Brain pericyte (primary cell): ENCODE results near the gene SCN8A.

Experiments used
- DNase-seq: peaks from one replicate; pipeline ENCODE4 v3.0.0-alpha.2; 2012; ENCODE audit warnings: low read depth, low spot score

SCN8A gene

DNA sequence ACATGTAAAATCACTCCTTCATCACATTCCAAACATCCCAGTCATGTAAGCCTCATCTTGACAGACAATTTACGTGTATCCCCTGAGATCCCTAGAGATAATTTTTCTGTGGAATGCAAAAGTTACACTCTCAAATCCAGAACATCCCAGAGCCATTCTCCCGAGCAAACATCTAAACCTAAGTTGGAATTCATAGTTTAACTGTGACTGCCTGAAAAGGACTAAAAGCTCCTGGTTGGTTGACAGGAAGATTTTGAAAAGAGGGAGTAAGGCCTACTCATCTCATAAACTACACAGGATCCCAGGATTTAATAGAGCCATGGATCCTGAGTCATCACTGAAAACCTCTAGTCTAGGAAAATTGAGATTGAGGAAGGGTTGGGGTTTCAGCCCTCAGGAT is 123.6 kb downstream of the SCN8A start:
- no peak for DNase-seq

DNA sequence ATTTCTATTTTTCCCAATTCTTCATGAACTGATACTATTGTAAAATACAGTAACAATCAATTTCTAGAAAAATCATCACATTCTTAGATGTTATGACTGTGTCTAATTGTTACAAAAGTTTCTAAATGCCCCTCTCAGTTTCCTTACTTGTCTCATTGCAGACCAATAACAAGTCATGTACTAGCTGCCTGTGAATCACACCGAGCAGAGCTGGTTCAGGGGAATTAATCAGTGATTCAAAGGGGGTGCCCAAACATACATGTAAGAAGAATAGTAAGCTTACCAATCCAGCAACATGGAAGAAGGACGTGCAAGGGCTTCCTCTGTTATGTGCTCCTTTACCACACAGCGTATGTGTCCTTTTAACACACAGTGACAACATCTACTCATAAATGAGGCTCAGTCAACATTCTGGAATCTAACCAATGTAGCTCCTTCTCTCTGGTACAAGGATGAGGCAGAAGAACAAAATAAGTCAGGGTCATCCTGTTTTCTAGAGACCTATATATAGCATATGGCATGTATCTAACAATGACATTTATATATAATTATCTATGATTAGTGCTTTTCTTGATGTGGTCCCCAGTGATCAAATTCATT is 126.4 kb downstream of the SCN8A start:
- DNase-seq, result no peak

DNA sequence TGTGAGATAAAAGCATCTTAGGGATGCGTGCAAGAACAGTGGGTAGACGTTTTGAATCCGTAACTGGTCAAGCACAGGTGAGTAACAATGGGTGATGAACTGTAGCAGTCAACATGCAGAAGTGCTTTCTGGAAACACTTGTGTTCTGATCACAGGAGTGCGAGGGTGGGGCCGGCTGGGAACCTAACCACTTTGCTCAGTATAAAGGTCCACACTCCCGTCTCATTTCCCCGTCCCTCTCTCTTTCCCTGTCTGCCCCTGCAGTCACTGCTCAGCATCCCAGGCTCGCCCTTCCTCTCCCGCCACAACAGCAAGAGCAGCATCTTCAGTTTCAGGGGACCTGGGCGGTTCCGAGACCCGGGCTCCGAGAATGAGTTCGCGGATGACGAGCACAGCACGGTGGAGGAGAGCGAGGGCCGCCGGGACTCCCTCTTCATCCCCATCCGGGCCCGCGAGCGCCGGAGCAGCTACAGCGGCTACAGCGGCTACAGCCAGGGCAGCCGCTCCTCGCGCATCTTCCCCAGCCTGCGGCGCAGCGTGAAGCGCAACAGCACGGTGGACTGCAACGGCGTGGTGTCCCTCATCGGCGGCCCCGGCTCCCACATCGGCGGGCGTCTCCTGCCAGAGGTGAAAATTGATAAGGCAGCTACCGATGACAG is 130.4 kb downstream of the SCN8A start:
- DNase-seq, result no peak

DNA sequence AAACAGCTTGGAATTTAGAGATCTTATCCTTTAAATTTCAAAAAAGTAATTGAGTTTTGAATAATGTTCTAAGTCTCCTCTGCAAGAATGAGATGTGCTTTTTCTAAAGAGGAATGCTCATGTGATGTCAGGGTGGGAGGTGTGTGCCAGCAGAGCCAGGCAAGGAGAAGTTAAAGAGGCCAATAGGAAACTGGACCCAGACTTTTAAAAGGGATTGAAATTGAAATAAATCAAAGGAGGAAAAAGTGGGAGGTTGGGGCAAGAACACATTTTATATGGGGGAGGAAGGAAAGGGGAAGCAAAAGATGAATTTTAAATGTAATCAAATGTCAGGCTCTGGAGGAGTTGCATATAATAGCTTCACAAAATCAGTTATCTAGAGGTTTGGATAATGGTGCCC is 131.4 kb downstream of the SCN8A start:
- no peak for DNase-seq

DNA sequence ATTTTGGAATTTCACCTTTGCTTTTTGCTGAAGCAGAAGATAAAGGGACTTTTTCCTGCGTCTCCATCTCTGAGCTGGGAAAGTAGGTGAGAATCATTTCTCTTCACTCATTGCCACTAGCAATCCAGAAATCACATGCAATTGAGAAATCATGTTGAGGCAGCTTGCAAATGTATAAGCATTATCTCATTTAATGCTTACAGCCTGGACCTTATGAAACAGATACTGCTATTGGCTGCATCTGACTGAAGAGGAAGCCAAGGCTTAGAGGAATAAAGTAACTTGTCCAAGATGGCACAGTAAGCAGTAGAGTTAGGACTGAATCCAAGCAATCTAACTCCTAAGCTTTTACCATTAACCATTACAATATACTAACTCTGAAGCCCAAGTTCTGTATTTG is 135.1 kb downstream of the SCN8A start:
- no peak for DNase-seq

DNA sequence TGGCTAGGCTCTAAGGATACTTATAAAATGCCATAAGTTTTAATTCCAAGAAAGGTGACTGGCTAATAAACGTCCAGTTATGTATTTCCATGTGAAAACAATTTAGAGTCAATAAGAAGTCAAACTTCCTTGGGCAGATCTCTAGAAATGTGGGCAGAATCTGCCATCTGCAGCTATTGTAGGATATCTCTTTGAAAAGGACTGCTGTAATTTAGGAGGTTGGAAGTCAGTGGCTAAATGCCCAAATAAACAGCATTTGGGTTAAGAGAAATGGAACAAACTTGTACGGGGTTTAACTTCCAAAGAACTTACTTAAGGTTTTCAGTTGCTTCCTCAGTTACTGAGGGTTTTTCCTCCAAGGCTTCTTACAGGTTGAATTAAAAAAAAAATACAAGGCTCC is 135.9 kb downstream of the SCN8A start:
- DNase-seq, result no peak

DNA sequence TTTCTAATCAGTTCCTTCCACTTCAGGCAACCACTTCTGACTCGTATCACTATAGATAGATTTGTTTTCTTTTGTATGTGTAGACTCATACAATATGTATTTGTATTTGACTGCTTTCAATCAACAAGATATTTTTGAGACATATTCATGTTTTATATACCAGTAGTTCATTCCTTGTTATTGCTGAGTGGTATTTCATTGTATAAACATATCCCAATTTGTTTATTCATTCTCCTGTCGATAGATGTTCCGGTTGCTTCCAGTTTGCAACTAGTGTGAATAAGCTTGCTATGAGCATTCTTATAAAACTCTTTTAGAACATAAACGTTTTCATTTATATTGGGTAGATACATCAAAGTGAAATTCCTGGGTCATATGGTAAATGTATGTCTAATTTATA is 138.3 kb downstream of the SCN8A start:
- no peak for DNase-seq

DNA sequence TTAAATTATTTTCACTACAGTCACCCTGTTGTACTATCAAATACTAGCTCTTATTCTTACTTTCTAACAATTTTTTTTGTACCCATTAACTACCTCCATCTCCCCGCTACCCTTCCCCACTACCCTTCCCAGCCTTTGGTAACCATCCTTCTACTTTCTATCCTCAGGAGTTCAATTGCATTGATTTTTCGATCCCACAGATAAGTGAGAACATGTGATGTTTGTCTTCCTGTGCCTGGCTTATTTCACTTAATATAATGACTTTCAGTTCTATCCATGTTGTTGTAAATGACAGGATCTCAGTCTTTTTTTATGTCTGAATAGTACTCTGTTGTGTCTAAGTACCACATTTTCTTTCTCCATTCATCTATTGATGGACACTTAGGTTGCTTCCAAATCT is 139.7 kb downstream of the SCN8A start:
- DNase-seq, result no peak

DNA sequence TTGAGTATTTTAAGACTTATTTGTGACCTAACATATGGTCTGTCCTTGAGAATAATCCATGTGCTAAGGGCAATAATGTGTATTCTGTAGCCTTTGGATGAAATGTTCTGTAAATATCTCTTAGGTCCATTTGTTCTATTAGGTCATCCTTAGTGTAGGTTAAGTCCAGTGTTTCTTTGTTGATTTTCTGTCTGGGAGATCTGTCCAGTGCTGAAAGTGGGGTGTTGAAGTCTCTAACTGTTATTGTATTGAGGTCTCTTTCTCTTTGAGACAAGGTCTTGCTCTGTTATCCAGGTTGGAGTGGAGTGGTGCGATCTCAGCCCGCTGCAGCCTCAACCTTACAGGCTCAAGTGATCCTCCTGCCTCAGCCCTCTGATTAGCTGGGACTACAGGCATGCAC is 149.5 kb downstream of the SCN8A start:
- DNase-seq, result no peak

DNA sequence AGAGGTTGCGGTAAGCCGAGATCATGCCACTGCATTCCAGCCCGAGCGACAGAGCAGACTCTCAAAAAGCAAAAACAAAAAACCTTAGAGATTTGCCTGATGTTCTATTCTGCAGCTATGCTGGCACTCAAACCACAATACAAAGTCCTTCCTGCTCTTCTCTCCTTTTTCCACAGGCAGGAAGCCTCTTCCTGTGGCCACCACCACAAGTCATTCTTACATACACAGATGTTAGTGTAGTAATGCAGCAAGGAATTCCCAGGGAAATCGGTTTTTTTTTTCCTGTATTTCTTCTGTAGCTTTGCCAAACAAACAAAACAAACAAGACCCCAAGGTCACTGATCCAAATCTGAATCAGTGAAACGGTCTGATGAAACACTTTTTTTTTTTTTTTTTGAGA is 153.2 kb downstream of the SCN8A start:
- no peak for DNase-seq

DNA sequence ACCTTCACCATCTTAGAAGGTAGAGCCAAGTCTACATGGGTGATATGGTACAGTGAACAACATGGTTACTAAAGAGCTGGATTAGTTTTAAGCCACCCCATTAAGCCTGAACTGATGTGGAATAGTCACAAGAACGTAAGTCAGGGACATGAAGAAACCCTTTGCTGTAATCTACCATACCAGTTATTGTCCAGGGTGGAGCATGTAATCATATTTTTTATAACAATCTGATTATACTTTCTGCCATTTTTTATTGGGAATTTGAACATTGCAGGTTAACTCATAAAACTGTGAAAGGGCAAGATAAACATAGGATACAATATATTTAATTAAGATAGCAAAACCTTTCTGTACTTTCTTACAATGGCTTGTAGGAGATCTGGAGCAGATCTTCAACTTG is 153.9 kb downstream of the SCN8A start:
- no peak for DNase-seq

DNA sequence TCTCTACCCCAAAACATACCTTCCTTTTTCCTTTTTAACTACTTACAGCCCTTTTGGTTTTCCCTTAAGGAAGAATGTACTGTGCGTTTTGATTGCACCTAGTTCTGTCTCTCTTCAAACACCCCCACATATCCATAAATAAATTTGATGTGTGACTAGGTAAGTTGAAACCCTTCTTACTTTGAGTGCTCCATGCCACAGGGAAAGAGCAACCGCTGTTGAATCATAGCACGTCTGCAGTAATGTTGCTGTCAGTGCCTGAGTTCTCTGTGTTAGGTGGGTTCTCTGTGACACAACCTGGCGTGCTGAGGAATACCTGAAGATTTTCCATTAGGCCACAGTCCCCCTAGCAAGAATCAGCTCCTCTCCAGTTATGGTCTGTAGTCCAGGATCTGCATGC is 155.4 kb downstream of the SCN8A start:
- no peak for DNase-seq

DNA sequence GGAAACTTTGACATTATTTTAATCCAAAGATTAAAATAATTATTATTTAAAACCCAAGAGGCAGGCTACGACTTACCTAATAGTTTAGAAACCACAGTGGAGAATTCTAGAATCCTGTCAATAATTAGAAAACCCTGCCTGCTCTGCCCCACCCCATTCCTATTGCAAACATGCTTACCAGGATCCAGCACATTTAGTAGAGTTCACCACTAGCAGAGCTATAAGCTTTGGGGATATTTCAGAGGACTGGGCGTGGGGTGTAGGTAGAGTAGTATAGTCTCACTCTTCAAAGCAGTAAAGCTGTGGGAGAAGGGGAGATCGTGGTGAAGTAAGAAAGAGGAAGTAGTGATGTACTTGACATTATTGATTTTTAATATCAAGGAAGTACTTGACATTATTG is 157.2 kb downstream of the SCN8A start:
- no peak for DNase-seq

DNA sequence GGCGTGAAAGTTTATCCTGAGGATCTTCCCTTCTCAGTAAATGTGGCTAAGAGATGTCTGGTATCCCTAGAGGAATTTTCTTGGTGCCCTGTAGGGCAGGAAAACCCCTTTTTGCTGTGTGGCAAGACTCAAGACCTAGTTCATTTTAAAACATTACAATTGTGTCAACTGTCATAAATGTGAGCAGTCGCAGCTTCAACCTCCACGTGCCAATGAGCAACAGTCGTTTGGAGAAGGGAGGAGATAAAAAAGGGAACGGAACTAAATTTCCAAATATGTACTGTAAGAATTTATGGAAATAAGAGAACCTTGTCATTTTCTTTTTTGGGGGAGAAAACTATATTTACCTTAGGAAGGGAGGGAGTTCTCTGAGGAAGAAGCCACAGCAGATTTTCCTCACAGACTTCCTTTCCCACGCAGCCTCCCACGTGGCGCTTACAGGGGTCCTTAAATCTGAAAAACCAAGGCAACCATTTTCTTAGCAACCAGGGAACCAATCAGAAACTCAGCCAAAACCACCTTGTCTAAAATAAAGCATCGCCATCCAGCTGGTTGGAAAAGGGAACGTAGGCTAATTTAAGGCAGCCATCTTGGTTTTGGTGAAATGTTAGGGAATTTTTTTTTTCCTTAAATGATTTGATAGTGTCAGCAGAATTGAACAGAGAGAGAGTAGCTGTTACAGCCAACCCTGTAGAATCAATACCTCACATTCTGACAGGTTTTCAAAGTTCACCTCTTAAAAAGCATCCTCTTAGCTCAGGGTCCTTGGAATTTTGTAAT is 158.4 kb downstream of the SCN8A start:
- DNase-seq, result no peak

DNA sequence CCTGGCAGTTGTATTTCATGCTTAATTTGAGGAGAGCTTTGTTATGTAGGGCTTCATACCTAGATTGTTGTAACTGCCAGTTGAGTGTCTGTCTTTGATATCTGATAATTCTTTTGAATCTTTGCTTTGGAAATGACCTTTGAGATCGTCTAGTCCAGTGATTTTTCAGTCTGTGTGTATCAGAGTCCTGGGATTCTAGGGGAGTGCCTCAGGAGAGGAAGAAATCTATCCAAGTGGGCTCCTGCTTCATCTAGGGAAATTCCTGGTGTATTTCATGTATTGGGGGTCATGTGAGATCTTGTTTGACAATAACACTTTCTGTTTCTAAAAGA is 158.9 kb downstream of the SCN8A start:
- no peak for DNase-seq

DNA sequence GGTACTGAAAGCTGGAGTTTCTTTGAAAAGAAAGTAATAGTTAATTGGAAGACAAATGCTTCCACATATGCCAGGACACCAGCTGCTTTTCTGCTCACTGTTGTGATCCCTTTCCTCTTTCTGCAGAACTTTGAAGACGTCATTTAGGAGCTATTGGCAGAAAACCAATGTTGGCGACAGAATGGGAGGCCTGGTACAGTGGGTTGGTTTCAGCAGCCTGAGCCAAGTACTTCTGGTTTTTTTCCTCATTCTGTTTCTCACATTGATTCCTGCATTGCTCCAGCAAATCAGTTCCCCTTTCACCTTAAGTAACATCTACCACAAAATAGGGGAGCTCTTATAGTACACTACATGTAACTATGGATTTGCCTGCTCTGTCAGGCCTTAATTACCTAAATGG is 160.6 kb downstream of the SCN8A start:
- DNase-seq, result no peak

DNA sequence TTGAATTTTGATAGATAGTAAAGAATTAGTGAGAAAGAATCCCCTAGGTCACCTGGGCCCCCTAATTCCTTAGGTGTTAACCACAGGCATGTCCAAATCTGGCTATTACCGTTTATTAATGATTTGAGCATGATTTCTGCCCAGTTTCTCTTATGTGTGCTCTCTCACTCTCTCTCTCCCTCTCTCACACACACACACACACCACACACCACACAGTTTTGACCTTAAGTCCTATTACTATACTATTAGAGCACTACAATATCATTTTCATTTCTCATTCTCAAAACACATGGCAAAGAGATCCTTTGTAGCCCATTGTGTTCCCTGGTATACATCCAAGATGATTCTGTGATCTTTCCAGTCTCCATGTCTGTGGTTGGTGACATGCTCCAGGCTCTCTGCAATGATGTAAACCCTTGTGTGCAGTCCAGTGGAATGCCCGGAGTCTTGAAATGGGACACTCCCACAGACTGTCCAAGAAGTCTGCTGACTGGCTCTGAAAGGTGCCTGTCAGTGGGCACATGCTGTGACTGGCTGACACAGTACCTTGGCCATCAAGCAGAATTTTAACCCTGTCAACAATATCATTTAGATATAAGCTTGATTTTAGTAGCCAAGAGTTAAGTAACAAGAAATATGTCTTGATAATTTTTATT is 161.3 kb downstream of the SCN8A start:
- no peak for DNase-seq

DNA sequence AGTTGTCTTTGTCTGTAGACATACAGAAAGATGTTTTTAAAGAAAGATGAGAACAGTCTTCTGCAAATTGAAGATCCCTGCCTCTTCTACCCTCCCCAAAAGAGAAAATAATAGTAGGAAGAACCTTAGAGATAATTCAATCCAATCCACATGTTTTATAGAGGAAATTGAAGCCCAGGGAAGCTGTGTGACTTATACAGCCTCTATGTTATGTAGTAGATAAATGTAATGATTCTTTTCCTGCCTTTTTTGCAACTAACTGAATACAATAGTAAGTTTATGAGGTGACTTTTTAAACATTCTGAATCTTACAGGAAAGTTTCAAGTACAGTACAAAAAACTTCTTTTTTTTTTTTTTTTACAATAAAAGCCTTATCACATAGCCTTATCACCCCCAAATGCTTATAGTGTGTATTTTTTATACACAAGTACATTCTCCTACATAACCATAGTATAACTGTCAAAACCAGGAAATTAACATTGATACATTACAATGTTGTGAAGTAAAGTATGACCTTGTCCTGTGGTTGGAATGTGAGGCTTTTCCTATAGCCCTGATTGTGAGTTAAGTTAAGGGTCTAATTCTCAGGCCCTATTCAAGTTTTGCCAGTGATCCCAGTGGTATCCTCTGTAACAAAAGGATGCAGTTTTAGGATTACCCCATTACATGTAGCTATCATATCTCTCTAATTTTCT is 163.1 kb downstream of the SCN8A start:
- no peak for DNase-seq

DNA sequence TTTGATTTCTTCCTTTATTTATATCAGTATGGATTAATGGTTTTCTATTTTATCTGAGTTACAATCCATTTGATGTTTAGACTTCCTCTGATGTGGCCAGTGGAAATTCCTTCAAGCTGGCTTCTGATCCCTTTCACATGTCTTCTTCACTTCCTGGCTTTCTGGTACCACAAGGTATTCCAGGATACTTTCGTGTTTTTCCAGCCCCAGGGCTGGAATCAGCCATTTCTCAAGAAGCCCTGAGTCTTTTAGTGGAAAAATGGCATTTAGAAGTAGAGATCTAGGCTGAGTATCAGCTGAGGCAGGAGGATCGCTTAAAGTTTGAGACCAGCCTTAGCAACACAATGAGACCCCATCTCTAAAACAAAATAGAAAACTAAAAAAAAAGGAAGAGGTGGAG is 164.2 kb downstream of the SCN8A start:
- no peak for DNase-seq

DNA sequence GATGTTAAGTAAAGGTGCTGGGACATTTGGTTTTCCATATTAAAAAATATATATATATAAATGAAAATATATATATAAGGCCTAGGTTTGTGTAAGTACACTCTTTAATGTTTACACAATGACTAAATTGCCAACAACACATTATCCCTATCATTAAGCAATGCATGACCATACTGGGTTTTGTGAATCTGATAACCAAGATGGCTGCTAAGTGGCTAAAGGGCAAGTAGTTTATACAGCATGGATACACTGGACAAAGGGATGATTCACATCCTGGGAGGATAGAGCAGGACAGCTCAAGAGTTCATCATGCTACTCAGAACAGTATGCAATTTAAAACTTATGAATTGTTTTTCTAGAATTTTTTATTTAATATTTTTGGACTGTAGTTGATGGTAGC is 168.1 kb downstream of the SCN8A start:
- DNase-seq, result no peak

DNA sequence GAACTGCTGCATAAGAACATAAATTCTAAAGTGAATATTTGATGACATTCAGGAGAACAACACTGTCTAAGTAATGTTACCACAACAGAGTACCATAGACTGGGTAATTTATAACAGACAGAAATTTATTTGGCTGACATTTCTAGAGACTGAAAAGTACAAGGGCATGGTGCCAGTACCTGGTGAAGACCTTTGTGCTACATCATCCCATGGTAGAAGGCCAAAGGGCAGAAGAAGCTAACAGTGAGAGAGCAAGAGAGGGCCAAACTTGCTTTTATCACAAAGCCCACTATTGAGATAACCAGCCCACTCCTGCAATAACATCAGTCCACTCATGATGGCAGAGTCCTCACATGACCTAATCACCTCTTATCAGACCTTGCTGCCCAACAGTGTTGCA is 168.7 kb downstream of the SCN8A start:
- no peak for DNase-seq

DNA sequence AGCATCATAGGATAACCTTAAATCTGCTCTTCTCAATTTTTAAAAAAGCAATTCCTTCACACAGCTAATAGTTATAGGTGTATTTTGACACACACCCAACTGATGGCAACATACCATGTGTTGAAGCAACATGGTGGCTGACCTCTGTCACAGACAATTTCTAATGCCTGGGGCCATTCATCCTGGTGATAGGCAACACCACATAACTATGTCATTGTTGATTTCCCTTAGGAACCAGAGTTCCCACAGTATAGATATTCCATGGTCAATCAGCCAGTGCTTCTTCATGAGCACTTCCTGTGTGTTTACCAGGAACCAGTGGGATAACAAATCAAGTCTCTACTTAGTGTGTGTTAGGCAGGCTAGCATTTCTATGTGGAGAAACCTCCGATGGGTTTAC is 169.2 kb downstream of the SCN8A start:
- no peak for DNase-seq
